Measurements from ENCODE around the gene MAP1LC3B.

- TF ChIP-seq CTCF (tag by site-specific recombination; IDR thresholded peaks at IDR 0.05) (no peak), ZNF121 (tag by site-specific recombination; IDR thresholded peaks at IDR 0.05) (no peak), KLF1 (tag by site-specific recombination; IDR thresholded peaks at IDR 0.05) (no peak), ZNF416 (tag by site-specific recombination; IDR thresholded peaks at IDR 0.05) (no peak), KLF16 (tag by site-specific recombination; IDR thresholded peaks at IDR 0.05) (no peak), ELK4 (IDR thresholded peaks at IDR 0.05; ENCODE audit: borderline replicate concordance, low read depth, low read length) (no peak)
Observed at GRCh38 chr16:87350681-87351319, 41.3 kb upstream of the MAP1LC3B start.
